Kidney (tissue), 14 donors: Measurements from ENCODE around the gene ABI3BP. TPM values are rescaled to one million over a fixed set of nuclear protein-coding genes. Genes with fewer than 3 reads are reported as not detected.

Source experiments
- DNase-seq, 5 donors: peaks; one replicate each; pipeline ENCODE4 v3.0.0-alpha.2; 2013 to 2020
- FAIRE-seq: peaks from 2 replicates; lab custom pipeline; 2012; peaks lifted over from hg19 to GRCh38; lab: Jason Lieb, UNC
- H3K27ac ChIP-seq, 2 donors: one replicate each; pipeline ENCODE4 v1.7.0; 2013; ENCODE audit warnings: low read depth in 2 of 2, low read length in 2 of 2, inconsistent platforms in 1 of 2
- H3K27me3 ChIP-seq: one replicate; pipeline ENCODE4 v1.7.1; 2013; ENCODE audit warnings: low read length, inconsistent platforms; ENCODE audit not compliant: control insufficient read depth, insufficient read depth
- H3K36me3 ChIP-seq, 3 donors: one replicate each; pipeline versions ENCODE4 v1.7.0 to v1.7.1; 2013; ENCODE audit warnings: low read length in 3 of 3, control low read depth in 1 of 3, inconsistent platforms in 1 of 3; ENCODE audit not compliant: insufficient read depth in 3 of 3, control insufficient read depth in 2 of 3
- H3K4me1 ChIP-seq, 3 donors: one replicate each; pipeline versions ENCODE4 v1.7.0 to v1.7.1; 2013; ENCODE audit warnings: low read length in 3 of 3, inconsistent platforms in 1 of 3, low read depth in 1 of 3; ENCODE audit not compliant: control insufficient read depth in 2 of 3, insufficient read depth in 2 of 3
- H3K4me3 ChIP-seq, 3 donors: one replicate each; pipeline versions ENCODE4 v1.7.0 to v1.8.1; 2013; ENCODE audit warnings: low read length in 3 of 3, control low read depth in 1 of 3, inconsistent platforms in 1 of 3
- H3K9ac ChIP-seq, 3 donors: one replicate each; pipeline versions ENCODE4 v1.7.0 to v1.7.1; 2013; ENCODE audit warnings: low read length in 3 of 3, control low read depth in 1 of 3, inconsistent platforms in 1 of 3
- H3K9me3 ChIP-seq, 3 donors: one replicate each; pipeline versions ENCODE4 v1.7.0 to v1.7.1; 2013; ENCODE audit warnings: low read length in 3 of 3, control low read depth in 1 of 3, inconsistent platforms in 1 of 3; ENCODE audit not compliant: control insufficient read depth in 2 of 3, insufficient read depth in 1 of 3
- CTCF ChIP-seq: IDR thresholded peaks from 3 replicates; pipeline ENCODE4 v1.5.1; 2012; ENCODE audit warnings: mild to moderate bottlenecking, moderate library complexity, borderline replicate concordance; ENCODE audit not compliant: insufficient read depth; ENCODE audit errors: extremely low read depth
- intact Hi-C: fragments of 100-400 bp; cut with DNase I; formaldehyde crosslinking; loops from one replicate; pipeline ENCODE4 v1.11.1; 2022
- polyA plus RNA-seq: library from polyadenylated mRNA; stranded (reverse); fragments of 350-450 nt; fragmentation: Illumina TruSeq; extraction: RNeasy Lipid Tissue Mini Kit (QIAGEN cat#74804); gene quantifications from one replicate; pipeline ENCODE4 v1.2.3, GENCODE V29; 2014; ENCODE audit warnings: low read depth, low replicate concordance; ENCODE audit not compliant: insufficient read depth
- total RNA-seq: library from RNA; stranded (reverse); fragmentation: NEBNext Ultra II Directional; extraction: Animal tissue kit (Norgen Biotek cat#: 25700); gene quantifications from one replicate; pipeline ENCODE4 v1.2.1, GENCODE V29; 2021
- donor health status: control.
- donor health status: control.
- donor health status: control.
- donor health status: control.
- donor health status: control.
- donor health status: DM: yes; HTN: yes; CAD: no.
- donor health status: Normal renal cell carcinoma (clear cell type).

ABI3BP gene
- total and polyA plus RNA-seq, 2 donors from 2014 or later, result 7.1 to 160 TPM

- Histone ChIP-seq H3K9me3 (no peaks in the 10 kb centered on the region), H3K36me3 (no peaks in the 10 kb centered on the region), H3K27me3 (no peaks in the 10 kb centered on the region), H3K27ac (no peak overlapping the region), H3K9ac (no peak overlapping the region), H3K4me1 (peaks cover 0 to 3% (median 0%) of the 10 kb centered on the region in 3 donors), H3K4me3 (no peak overlapping the region)
- FAIRE-seq (no peak), DNase-seq (no peak)
- TF ChIP-seq CTCF, result no peak
- intact Hi-C loops, result no loop called here
Measured at GRCh38 chr3:100994187-100994586, 966 bp upstream of the ABI3BP start.

GRCh38 chr3:100992231-100993012 is 799 bp downstream of the ABI3BP start:
- intact Hi-C loops, result no loop called here
- FAIRE-seq, result no peak
- peak in 2 of 5 donors; percentile 42 to 52 for DNase-seq
- peak overlapping the region; percentile 55 to 83 (median 59) for H3K4me3 ChIP-seq
- H3K9ac ChIP-seq, result peak overlapping the region in 2 of 3 donors; percentile 35 to 37
- H3K36me3 ChIP-seq, result no peaks in the 10 kb centered on the region
- peak overlapping the region in 1 of 2 donors; percentile 27 for H3K27ac ChIP-seq
- TF ChIP-seq CTCF, result no peak
- no peaks in the 10 kb centered on the region for H3K9me3 ChIP-seq
- H3K27me3 ChIP-seq, result no peaks in the 10 kb centered on the region
- peaks cover 0 to 3% (median 0%) of the 10 kb centered on the region in 3 donors for H3K4me1 ChIP-seq

- intact Hi-C loops, result no loop called here
- peak in 2 of 5 donors; percentile 9 to 15 for DNase-seq
Measured at GRCh38 chr3:100988080-100988479, 5.1 kb downstream of the ABI3BP start.

More at GRCh38 chr3:100988080-100988479, 5.1 kb downstream of the ABI3BP start:
- no peaks in the 10 kb centered on the region for H3K9me3 ChIP-seq
- no peak overlapping the region for H3K27ac ChIP-seq
- FAIRE-seq, result no peak
- no peak for TF ChIP-seq CTCF
- no peak overlapping the region for H3K4me3 ChIP-seq
- H3K36me3 ChIP-seq, result no peaks in the 10 kb centered on the region
- H3K27me3 ChIP-seq, result no peaks in the 10 kb centered on the region
- peaks cover 0 to 3% (median 0%) of the 10 kb centered on the region in 3 donors for H3K4me1 ChIP-seq
- H3K9ac ChIP-seq, result no peak overlapping the region
